GM19328 (cell line): ENCODE results near the gene ZNF532.

Experiments used
- ATAC-seq: cut with Tn5 transposase; IDR thresholded peaks from one replicate; pipeline ENCODE4 v1.9.1; 2021; ENCODE audit warnings: mild to moderate bottlenecking, moderate library complexity; ENCODE audit not compliant: unreplicated experiment

The ZNF532 gene

DNA sequence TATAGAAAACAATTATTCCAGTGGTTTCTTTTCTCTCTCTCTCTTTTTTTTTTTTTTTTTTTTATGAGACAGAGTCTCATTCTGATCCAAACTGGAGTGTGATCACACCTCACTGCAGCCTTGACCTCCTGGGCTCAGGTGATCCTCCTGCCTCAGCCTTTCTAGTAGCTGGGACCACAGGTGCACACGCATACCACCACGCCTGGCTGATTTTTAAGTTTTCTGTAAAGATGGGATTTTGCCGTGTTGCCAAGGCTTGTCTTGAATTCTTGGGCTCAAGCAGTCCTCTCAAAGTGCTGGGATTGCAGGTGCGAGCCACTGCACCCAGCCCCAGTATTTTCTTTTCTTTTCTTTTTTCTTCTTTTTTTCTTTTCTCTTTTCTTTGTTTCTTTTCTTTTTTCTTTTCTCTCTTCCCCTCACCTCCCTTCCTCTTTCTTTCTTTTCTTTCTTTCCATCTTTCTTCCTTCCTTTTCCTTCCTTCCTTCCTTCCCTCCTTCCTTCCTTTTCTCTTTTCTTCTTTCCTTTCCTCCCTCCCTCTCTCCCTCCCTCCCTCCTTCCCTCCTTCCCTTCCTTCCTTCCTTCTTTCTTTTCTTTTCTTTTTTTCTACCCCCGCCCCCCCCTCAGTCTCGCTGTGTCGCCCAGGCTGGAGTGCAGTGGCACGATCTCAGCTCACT is 76.9 kb downstream of the ZNF532 start:
- ATAC-seq = no peak

DNA sequence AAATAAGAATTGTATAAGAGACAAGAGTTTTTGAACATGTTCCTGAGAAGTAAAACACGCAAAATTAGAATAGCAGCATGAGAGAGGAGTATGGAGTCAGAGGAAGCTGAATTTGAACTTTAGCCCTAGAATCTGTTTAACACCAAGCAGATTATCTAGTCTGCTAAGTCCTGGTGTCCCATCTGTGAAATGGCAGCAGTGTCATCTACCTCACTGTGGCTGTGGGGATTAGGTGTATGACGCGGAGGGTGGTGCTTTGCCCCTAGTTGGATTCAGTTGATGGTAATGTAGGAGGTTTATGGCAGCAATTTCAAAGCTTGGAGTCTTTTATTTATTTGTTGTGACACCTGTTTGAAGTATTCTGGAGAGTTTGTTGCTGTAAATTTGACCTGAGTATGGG is 79.2 kb downstream of the ZNF532 start:
- ATAC-seq = no peak

DNA sequence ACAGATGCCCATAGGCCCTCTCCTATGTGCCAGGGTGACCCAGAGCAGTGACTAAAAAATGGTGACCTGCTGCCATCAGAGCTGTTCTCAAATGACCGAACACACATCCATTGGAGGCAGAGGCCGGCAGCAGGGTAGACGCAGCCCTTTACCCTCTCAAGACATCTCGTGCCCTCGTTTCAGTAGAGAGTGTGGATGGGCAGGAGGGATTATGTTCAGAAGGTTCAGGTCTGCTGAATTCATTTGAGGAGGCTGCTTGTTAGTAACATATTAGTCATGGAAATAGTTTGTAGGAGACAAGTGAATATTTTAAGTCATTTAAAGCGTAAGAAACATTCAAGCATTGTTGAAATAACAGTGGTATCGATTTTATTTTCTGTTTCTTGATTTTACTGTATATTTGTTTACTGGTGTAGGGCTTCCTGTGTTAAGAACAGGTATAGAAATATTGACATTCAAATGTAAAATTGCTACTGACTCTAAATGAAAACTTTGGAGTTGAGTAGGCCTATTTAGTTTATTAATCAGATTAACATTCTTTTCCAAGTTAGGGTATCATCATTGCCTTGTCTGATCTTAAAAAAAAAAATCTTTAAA is 82.6 kb downstream of the ZNF532 start:
- ATAC-seq = no peak

DNA sequence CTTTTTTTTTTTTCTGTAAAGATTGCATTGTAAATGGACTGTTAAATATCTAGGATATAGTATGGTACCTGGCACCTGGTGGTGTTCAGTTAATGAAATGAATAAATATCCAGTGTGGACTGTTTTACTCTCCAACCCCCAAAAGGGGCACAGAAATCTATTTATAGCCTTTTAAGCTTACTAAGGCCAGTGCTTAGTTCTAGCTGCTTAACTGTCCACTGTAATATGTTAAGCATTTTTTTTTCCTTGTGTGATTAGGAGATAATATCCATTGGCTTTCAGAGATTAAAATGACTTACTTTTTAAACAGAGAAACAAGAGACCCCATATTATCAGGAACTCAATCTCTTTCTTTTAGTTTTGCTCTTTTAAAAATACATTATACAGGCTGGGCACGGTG is 84.4 kb downstream of the ZNF532 start:
- no peak for ATAC-seq

- no peak for ATAC-seq
Observed at GRCh38 chr18:58951986-58952702, 87.5 kb downstream of the ZNF532 start.

DNA sequence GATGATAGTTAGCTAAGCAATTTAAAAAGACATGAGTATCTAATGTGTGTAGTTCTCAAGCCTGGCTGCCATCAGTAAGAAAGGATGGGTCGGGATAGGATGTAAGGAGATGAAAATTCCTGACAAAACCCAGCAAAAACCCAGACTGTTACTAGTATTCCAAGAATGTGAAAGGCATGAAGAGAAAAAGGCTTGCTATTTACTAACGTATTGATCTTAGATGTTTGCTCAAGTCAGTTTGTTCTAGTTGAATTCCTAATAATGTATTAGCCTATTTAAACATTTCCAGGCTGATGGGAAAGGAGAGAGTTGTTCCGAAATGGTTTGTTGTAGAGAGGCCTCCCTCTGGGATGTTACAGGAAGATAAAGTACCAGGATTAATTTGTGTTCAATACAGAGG is 88.2 kb downstream of the ZNF532 start:
- no peak for ATAC-seq

DNA sequence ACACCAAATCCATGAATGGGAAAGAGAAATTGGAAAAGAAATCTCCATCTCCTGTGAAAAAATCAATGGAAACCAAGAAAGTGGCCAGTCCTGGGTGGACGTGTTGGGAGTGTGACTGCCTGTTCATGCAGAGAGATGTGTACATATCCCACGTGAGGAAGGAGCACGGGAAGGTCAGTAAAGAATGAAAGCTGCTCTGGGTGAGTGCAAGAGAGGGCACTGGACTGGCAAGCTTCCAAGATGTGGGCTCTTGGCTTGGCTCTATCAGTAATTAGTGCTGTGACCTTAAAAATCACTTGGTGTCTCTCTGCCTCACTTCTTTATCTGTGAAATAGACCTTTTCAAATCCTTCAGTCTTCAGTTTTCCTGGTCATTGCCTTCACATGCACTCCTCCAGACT is 89.0 kb downstream of the ZNF532 start:
- ATAC-seq = no peak

GRCh38 chr18:58955001-58955400 is 90.3 kb downstream of the ZNF532 start:
- no peak for ATAC-seq

GRCh38 chr18:58955738-58956137 is 91.1 kb downstream of the ZNF532 start:
- ATAC-seq = no peak

DNA sequence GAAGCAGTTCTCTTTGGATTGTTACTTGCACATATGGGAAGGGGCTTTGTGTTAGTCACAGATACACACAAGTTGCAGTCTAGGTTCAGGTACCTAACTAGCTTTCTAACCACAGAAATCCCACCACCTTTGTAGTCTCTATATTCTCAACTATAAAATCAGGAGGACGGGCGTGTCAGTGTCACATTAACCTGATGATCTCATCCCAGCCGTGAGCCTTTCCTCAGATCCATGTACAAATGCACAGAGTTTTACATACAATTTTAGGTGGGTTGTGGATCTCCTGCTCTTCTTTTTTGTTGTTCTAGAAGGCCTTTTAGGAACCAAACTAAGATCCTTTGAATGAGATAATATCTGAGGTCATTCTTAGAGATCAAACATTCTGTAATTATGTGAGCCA is 94.0 kb downstream of the ZNF532 start:
- no peak for ATAC-seq

DNA sequence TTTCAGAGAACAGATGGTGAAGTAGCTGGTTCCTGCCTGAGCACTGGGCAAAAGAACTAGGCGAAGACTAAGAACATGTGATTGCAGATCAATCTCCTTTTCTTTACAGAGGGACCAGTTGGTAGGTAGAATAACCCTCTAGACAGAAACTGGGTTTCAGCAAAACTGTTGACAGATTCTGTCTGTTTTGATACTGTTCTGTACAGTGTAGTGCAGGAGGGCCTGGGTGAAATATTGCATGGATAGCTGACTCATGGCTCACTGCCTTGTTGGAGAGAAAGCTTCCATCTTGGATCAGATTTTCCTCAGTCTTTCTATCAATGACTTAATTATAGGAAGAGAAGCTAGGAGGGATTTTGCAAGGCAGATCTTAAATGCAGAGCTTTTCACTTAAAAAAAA is 95.8 kb downstream of the ZNF532 start:
- ATAC-seq = no peak

- no peak for ATAC-seq
Observed at GRCh38 chr18:58960946-58961722, 96.5 kb downstream of the ZNF532 start.

DNA sequence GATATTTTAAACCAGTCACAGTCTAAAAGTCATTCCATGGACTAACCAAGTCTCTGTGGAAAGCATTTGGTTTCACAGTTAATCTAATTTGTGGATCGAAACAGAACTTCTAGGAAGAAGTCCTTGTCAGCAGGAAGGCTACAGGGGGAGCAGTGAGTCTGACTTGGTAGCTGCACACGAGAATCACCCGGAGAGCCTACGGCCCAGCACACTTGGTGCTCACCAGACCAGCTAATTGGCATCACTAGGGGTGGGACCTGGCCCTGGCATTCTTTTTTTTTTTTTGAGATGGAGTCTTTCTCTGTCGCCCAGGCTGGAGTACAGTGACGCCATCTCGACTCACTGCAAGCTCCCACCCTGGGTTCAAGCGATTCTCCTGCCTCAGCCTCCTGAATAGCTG is 97.7 kb downstream of the ZNF532 start:
- no peak for ATAC-seq

GRCh38 chr18:58965291-58966004 is 100.8 kb downstream of the ZNF532 start:
- no peak for ATAC-seq

- no peak for ATAC-seq
Observed at GRCh38 chr18:58966005-58966677, 101.5 kb downstream of the ZNF532 start.

- no peak for ATAC-seq
Observed at GRCh38 chr18:58966704-58967103, 102.0 kb downstream of the ZNF532 start.

- ATAC-seq = no peak
Observed at GRCh38 chr18:58967751-58968254, 103.1 kb downstream of the ZNF532 start.

DNA sequence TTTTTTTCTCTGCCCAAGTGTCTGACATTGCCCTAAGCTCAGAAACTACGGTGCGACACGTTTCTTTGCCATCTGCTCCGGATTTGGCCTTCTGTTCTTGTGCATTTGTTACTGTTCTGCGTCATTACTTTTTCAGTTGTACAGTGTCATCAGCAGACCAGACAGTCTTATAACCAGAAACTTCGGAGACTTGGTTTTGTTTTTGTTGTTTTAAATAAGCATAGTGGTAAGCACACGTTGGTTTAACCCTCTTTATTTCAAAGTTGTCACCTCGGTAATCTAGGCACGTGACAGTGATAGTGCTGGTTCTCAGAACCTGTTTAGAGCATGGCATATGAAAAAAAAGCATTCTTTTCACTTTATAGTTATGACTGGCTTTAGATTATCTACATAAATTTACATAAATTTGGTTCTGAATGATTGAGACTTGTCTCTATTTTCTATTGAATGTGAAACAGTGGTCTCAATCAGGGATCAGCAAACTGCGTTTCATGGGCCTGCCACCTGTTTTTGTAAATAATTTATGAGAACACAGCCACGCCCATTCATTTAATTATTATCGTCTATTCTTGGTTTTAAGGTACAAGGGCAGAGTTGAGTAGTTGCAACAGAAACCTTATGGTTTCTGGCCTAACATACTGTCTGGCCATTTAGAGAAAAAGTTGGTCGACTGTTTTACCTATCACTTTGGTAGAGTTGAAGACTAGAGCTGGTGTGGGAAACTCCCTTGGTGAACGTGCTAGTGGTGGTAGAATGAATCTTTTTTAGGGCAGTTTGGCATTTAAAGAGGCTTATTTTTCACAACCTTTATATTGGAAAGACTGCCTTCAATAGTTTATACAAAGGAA is 106.5 kb downstream of the ZNF532 start:
- ATAC-seq = peak; percentile 59

DNA sequence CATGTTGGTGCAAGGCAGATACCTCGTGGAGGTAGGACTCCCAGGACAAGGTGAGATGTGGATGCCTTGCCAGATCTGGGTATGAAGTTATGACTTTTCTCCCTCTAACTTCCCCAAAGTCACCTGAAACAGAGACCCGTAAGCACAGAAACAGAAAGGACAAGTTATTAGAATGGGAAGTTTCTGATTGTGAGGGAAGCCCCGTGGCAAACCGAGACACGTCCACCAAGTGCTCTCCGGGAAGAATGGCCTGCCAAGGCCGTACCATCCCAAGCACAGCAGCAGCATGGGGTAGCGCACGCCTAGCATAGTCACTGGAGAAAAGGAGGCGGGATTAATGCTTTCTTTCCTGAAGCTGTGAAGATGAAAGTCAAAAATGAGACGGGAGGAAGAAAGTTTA is 110.6 kb downstream of the ZNF532 start:
- ATAC-seq = no peak
